ENCODE measurements around the gene SMC1B. TPM values are rescaled to one million over a fixed set of nuclear protein-coding genes. Genes with fewer than 3 reads are reported as not detected.

SMC1B gene
- total and polyA plus RNA-seq, 4 donors, result 0.08 to 0.14 (median 0.11) TPM; not detected in 1

DNA sequence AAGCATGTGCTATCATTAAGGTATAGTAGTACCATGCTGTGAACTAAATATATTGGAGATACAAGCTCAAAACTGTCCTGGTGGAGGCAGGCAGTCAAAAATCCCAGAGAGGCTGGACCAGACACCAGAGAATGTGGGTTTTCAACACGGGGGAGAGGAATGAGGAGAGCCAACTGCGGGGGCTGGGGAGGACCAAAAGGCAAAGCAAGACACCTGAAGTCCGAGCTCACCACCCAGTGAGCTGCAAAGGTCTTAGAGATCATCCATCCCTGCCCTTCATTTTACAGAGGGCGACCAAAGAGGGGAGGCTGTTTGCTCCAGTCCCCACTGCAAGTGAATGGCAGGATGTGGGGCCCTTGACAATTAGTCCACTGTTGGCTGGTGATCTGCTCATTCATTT lies 10.1 kb upstream of the SMC1B start:
- H3K4me3 ChIP-seq (ENCODE audit: low read depth, low read length), result no peak overlapping the region
- no peak overlapping the region for H3K27ac ChIP-seq (ENCODE audit: low read depth, low read length)
- WGBS (ENCODE audit: insufficient coverage), result 72% methylated on average over 2 of the region's 4 CpGs
- peaks cover 7% of the 10 kb centered on the region for H3K4me1 ChIP-seq (ENCODE audit: control insufficient read depth, insufficient read depth, low read length)
- H3K27me3 ChIP-seq (ENCODE audit: control insufficient read depth, insufficient read depth, low read length), result no peaks in the 10 kb centered on the region
- DNase-seq (ENCODE audit: low read depth in 4 of 6, low spot score in 6 of 6), result no peak
- no peaks in the 10 kb centered on the region for H3K9me3 ChIP-seq (ENCODE audit: control insufficient read depth, insufficient read depth, low read length)
- H3K36me3 ChIP-seq (ENCODE audit: control insufficient read depth, insufficient read depth, low read length), result peaks cover under 1% of the 10 kb centered on the region

DNA sequence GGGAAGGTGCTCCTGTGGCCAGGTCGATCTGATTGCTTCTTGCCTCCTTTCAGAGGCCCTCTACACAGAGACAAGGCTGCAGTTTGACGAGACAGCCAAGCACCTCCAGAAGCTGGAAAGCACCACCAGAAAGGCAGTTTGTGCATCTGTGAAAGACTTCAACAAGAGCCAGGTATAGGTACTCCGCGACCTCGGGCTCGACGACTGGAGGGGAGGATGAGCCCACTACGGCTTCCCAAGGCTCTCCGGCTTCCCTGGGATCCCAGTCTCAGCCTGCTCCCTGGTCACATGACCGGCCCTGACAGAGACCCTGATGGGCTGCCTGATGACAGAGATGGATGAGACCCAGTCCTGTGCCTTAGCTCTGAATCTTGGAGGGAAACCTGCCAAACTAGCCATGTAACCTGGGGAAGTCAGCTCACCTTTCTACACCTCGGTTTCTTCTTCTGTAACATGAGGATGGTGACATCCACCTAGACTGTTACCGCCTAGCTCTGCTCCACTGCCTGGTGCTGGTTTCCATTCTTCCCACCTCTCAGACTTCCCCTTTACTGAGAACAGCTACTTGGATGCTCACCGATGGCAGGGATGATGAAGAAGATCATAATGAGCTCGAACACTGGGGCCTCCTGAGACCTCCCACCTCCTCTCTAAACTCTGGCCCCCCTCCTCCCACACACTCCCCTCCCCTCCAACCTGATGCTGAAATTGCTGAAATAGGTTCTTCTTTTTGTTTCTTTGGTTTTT lies 9.0 kb upstream of the SMC1B start:
- no peak overlapping the region for H3K4me3 ChIP-seq (ENCODE audit: low read depth, low read length)
- WGBS (ENCODE audit: insufficient coverage), result 96% methylated on average over 11 of the region's 14 CpGs
- H3K36me3 ChIP-seq (ENCODE audit: control insufficient read depth, insufficient read depth, low read length), result peaks cover 5% of the 10 kb centered on the region
- H3K4me1 ChIP-seq (ENCODE audit: control insufficient read depth, insufficient read depth, low read length), result peaks cover 4% of the 10 kb centered on the region
- no peaks in the 10 kb centered on the region for H3K27me3 ChIP-seq (ENCODE audit: control insufficient read depth, insufficient read depth, low read length)
- H3K27ac ChIP-seq (ENCODE audit: low read depth, low read length), result no peak overlapping the region
- no peak for DNase-seq (ENCODE audit: low read depth in 4 of 6, low spot score in 6 of 6)
- no peaks in the 10 kb centered on the region for H3K9me3 ChIP-seq (ENCODE audit: control insufficient read depth, insufficient read depth, low read length)

DNA sequence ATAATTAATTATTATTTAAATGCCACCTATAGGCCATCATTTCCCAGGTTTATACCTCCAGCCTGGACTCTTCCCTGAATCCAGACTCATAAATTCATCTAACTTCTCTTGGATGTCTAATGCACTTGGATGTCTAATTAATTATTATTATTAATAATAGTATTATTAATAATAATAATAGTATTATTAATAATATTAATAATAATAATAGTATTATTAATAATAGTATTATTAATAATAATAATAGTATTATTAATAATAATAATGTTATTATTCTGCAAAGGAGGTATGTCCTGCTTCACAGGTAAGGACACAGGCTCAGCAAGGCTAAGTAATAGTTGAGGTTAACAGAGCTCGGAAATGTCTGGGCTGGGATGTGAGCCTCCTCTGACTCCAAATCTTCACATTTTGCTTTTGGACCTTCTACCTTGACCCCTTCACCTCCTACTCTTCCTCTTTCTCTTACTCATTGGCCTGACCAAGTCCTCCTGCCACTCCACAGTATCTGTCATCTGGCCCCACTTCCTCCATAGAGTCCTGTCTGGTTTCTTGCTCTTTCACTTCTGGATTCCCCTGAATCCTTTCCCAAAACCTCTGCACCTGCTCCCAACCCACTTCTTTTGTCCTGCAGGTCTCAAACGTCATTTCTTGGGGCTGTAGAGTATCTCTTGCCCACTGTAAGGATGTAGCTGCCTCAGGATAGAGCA lies 8.1 kb upstream of the SMC1B start:
- 86% methylated on average over 2 of the region's 2 CpGs for WGBS (ENCODE audit: insufficient coverage)
- no peak for DNase-seq (ENCODE audit: low read depth in 4 of 6, low spot score in 6 of 6)
- Histone ChIP-seq H3K4me3 (ENCODE audit: low read depth, low read length) (no peak overlapping the region), H3K27me3 (ENCODE audit: control insufficient read depth, insufficient read depth, low read length) (no peaks in the 10 kb centered on the region), H3K9me3 (ENCODE audit: control insufficient read depth, insufficient read depth, low read length) (no peaks in the 10 kb centered on the region), H3K4me1 (ENCODE audit: control insufficient read depth, insufficient read depth, low read length) (peaks cover 4% of the 10 kb centered on the region), H3K27ac (ENCODE audit: low read depth, low read length) (no peak overlapping the region), H3K36me3 (ENCODE audit: control insufficient read depth, insufficient read depth, low read length) (peaks cover 5% of the 10 kb centered on the region)

DNA sequence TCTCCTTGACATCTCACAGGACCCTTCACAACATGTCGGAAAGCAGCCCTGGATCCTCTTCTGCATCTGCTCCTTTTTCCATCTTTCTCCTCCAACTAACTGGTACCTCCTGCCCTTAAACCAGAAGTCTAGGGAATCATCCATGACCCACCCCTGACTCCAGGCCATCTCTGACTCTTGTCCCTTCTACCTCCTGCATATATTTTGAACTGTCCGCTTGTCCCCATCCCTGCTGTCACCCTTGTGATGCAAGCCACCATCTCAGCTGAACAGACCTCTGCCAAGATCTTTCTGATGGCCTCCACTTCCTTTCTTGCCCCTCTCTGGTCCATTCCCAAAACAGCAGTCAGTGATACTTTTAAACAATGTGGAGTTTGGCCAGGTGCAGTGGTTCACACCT lies 7.1 kb upstream of the SMC1B start:
- H3K4me1 ChIP-seq (ENCODE audit: control insufficient read depth, insufficient read depth, low read length), result peaks cover 4% of the 10 kb centered on the region
- H3K4me3 ChIP-seq (ENCODE audit: low read depth, low read length), result no peak overlapping the region
- no peak overlapping the region for H3K27ac ChIP-seq (ENCODE audit: low read depth, low read length)
- H3K36me3 ChIP-seq (ENCODE audit: control insufficient read depth, insufficient read depth, low read length), result peaks cover 5% of the 10 kb centered on the region
- WGBS (ENCODE audit: insufficient coverage), result 95% methylated on average over 2 of the region's 2 CpGs
- H3K27me3 ChIP-seq (ENCODE audit: control insufficient read depth, insufficient read depth, low read length), result no peaks in the 10 kb centered on the region
- no peak for DNase-seq (ENCODE audit: low read depth in 4 of 6, low spot score in 6 of 6)
- H3K9me3 ChIP-seq (ENCODE audit: control insufficient read depth, insufficient read depth, low read length), result no peaks in the 10 kb centered on the region

DNA sequence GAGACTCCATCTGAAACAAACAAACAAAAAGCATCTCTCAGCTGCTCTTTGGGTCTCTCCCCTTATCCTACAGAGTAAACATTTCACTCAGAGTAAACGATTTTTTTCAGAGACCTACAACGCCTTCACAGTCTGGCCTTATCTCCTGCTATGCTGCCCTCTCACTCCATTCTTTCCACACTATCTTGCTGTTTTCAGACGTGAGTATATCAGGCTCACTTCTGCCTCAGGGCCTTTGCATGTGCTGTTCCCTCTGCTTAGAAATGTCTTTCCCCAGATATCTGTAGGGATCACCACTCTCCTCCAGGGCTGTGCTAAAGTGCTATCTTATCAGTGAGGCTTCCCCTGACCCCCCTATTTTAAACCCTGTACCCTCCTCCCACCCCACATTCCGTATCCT lies 6.6 kb upstream of the SMC1B start:
- Histone ChIP-seq H3K36me3 (ENCODE audit: control insufficient read depth, insufficient read depth, low read length) (peaks cover 5% of the 10 kb centered on the region), H3K4me1 (ENCODE audit: control insufficient read depth, insufficient read depth, low read length) (peaks cover 4% of the 10 kb centered on the region), H3K27me3 (ENCODE audit: control insufficient read depth, insufficient read depth, low read length) (no peaks in the 10 kb centered on the region), H3K9me3 (ENCODE audit: control insufficient read depth, insufficient read depth, low read length) (no peaks in the 10 kb centered on the region), H3K4me3 (ENCODE audit: low read depth, low read length) (no peak overlapping the region), H3K27ac (ENCODE audit: low read depth, low read length) (no peak overlapping the region)
- 93% methylated on average over 4 of the region's 4 CpGs for WGBS (ENCODE audit: insufficient coverage)
- no peak for DNase-seq (ENCODE audit: low read depth in 4 of 6, low spot score in 6 of 6)

DNA sequence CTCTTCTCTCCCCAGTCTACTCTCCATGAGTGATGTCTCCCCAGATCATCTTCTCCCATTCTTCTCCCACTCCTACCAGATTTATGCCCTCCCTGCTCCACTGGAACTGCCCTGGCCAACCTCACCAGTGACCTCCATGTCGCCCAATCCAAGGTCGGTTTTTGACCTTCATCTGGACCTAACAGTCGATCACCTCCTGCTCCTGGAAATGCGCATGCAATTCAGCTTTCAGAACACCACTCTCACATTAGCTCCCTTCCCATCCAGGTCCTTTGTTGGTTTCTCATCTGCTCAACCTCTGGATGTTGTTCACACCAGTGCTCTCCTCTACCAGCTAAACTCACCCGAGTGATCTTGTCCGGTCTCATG lies 5.4 kb upstream of the SMC1B start:
- WGBS (ENCODE audit: insufficient coverage), result 93% methylated on average over 6 of the region's 6 CpGs
- DNase-seq (ENCODE audit: low read depth in 4 of 6, low spot score in 6 of 6), result no peak
- H3K4me3 ChIP-seq (ENCODE audit: low read depth, low read length), result no peak overlapping the region
- H3K4me1 ChIP-seq (ENCODE audit: control insufficient read depth, insufficient read depth, low read length), result peaks cover 4% of the 10 kb centered on the region
- H3K36me3 ChIP-seq (ENCODE audit: control insufficient read depth, insufficient read depth, low read length), result peaks cover 5% of the 10 kb centered on the region
- no peaks in the 10 kb centered on the region for H3K27me3 ChIP-seq (ENCODE audit: control insufficient read depth, insufficient read depth, low read length)
- H3K9me3 ChIP-seq (ENCODE audit: control insufficient read depth, insufficient read depth, low read length), result no peaks in the 10 kb centered on the region
- H3K27ac ChIP-seq (ENCODE audit: low read depth, low read length), result no peak overlapping the region

DNA sequence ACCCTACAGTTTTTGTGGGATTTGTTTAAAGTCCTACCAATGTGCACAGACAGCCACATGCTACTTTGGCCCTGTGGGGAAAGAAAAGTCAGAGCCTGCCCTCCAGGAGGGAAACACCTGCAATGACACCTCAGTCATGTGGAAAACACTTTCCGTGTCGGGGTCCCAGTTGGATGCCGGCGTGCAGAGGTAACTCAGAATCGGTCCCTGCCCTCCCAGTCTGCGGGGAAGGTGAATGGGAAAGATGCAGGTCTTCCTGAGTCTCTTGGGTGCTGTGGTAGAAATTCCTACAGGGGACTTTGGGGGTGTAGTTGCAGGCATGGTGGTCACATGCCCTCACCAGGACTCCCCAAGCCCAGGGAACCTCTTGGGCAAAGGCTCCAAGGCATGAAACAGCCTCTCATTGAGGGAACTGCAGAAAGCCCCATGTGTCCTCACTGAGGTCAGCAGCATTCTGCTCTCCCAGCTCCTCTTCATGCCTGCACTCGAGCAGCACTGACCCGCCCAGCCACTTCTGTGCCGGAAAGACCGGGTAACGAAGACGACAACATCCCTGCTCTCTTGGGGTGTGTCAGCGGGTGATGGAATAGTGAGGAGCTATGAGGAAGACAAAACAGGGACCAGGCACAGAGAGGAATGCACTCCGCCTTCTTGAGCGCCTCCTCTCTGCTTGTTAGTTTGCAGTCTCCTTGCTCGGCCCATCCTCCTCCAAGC lies 4.8 kb upstream of the SMC1B start:
- Histone ChIP-seq H3K9me3 (ENCODE audit: control insufficient read depth, insufficient read depth, low read length) (no peaks in the 10 kb centered on the region), H3K27me3 (ENCODE audit: control insufficient read depth, insufficient read depth, low read length) (no peaks in the 10 kb centered on the region), H3K4me3 (ENCODE audit: low read depth, low read length) (no peak overlapping the region), H3K27ac (ENCODE audit: low read depth, low read length) (no peak overlapping the region), H3K4me1 (ENCODE audit: control insufficient read depth, insufficient read depth, low read length) (peaks cover 9% of the 10 kb centered on the region), H3K36me3 (ENCODE audit: control insufficient read depth, insufficient read depth, low read length) (peaks cover 5% of the 10 kb centered on the region)
- 90% methylated on average over 16 of the region's 16 CpGs for WGBS (ENCODE audit: insufficient coverage)
- no peak for DNase-seq (ENCODE audit: low read depth in 4 of 6, low spot score in 6 of 6)

DNA sequence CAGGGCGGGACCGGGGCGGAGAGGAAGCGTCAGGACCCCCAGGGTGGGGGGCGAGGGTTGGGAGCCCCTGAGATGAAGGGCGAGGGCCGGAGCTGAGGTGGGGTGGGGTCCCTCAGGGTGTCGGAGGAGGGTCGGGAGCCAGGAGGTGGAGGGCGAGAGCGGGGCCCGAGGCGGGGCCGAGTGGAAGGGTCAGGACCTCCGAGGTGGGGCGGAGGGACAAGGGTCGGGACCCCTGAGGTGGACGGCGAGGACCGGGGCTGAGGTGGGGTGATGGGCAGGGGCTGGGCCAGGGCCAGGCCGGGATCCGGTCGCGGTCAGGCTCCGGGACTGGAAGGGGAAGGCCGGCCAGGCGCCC lies 409 bp downstream of the SMC1B start:
- DNase-seq (ENCODE audit: low read depth in 4 of 6, low spot score in 6 of 6), result no peak
- Histone ChIP-seq H3K27me3 (ENCODE audit: control insufficient read depth, insufficient read depth, low read length) (no peaks in the 10 kb centered on the region), H3K36me3 (ENCODE audit: control insufficient read depth, insufficient read depth, low read length) (peaks cover under 1% of the 10 kb centered on the region), H3K4me3 (ENCODE audit: low read depth, low read length) (no peak overlapping the region), H3K27ac (ENCODE audit: low read depth, low read length) (no peak overlapping the region), H3K4me1 (ENCODE audit: control insufficient read depth, insufficient read depth, low read length) (peaks cover 10% of the 10 kb centered on the region), H3K9me3 (ENCODE audit: control insufficient read depth, insufficient read depth, low read length) (no peaks in the 10 kb centered on the region)
- 88% methylated on average over 27 of the region's 27 CpGs for WGBS (ENCODE audit: insufficient coverage)

DNA sequence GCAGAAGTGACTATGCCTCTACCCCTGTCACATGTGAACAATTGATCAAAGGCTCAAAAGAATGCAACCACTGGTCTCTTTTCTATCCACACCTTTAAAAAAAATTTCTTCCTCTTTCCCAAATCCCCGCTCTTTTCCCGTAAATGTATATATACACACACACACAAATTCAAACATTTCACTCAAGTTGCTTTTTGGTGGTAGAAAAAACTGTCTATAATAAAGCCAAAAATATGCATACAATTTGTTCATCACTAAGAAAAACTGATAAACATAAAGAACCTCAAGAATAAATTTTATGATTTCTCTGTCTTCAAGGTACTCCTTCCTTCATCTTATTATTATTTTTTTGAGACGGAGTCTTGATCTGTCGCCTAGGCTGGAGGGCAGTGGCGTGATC lies 5.6 kb downstream of the SMC1B start:
- H3K4me3 ChIP-seq (ENCODE audit: low read depth, low read length), result no peak overlapping the region
- H3K4me1 ChIP-seq (ENCODE audit: control insufficient read depth, insufficient read depth, low read length), result no peaks in the 10 kb centered on the region
- no CpG with 5 or more reads among the region's 5 CpGs for WGBS (ENCODE audit: insufficient coverage)
- no peak for DNase-seq (ENCODE audit: low read depth in 4 of 6, low spot score in 6 of 6)
- no peak overlapping the region for H3K27ac ChIP-seq (ENCODE audit: low read depth, low read length)
- no peaks in the 10 kb centered on the region for H3K36me3 ChIP-seq (ENCODE audit: control insufficient read depth, insufficient read depth, low read length)
- H3K9me3 ChIP-seq (ENCODE audit: control insufficient read depth, insufficient read depth, low read length), result no peaks in the 10 kb centered on the region
- H3K27me3 ChIP-seq (ENCODE audit: control insufficient read depth, insufficient read depth, low read length), result no peaks in the 10 kb centered on the region
